K562 (cell line): ENCODE results near the gene MS4A2. TPM values are rescaled to one million over a fixed set of nuclear protein-coding genes. Genes with fewer than 3 reads are reported as not detected.

Experiments used
- EP400 ChIP-seq: fragments of 450-650 bp; IDR thresholded peaks from 2 replicates; pipeline ENCODE4 v1.6.1; 2017; ENCODE audit warnings: antibody characterized with exemption, mild to moderate bottlenecking, moderate library complexity
- HLTF ChIP-seq: fragments of 450-650 bp; IDR thresholded peaks from 2 replicates; pipeline ENCODE4 v1.6.1; 2016
- HMG20B ChIP-seq: fragments of 250-450 bp; sonication (Bioruptor Pico); IDR thresholded peaks from 2 replicates; pipeline ENCODE4 v1.5.0; 2021; ENCODE audit warnings: mild to moderate bottlenecking
- HSF4 ChIP-seq: fragments of 250-450 bp; sonication (Bioruptor Pico); IDR thresholded peaks from 2 replicates; pipeline ENCODE4 v2.1.2; 2022; ENCODE audit warnings: mild to moderate bottlenecking, moderate library complexity, borderline replicate concordance
- IFI16 ChIP-seq: fragments of 250-450 bp; sonication (Bioruptor Pico); IDR thresholded peaks from 2 replicates; pipeline ENCODE4 v2.1.2; 2022; ENCODE audit warnings: mild to moderate bottlenecking, inconsistent platforms
- MCM5 ChIP-seq: fragments of 450-650 bp; IDR thresholded peaks from 2 replicates; pipeline ENCODE4 v1.6.1; 2016; ENCODE audit warnings: low read depth
- MIER1 ChIP-seq: fragments of 450-650 bp; IDR thresholded peaks from 2 replicates; pipeline ENCODE4 v1.6.1; 2016; ENCODE audit warnings: antibody characterized with exemption, mild to moderate bottlenecking, low read depth
- POLR2H ChIP-seq: IDR thresholded peaks from 2 replicates; pipeline ENCODE4 v1.6.1; 2016; ENCODE audit warnings: missing genetic modification characterization, low read depth, mild to moderate bottlenecking, control low read depth, missing compliant biosample characterization, moderate library complexity
- PYGO2 ChIP-seq: fragments of 450-650 bp; IDR thresholded peaks from 2 replicates; pipeline ENCODE4 v1.6.1; 2016; ENCODE audit warnings: mild to moderate bottlenecking, missing genetic modification characterization, moderate library complexity, missing compliant biosample characterization
- SMARCC2 ChIP-seq: fragments of 450-650 bp; IDR thresholded peaks from 2 replicates; pipeline ENCODE4 v1.6.1; 2017; ENCODE audit warnings: antibody characterized with exemption, moderate library complexity, mild to moderate bottlenecking, low read depth
- SP1 ChIP-seq: sonication (generic); formaldehyde crosslinking; IDR thresholded peaks from 2 replicates; pipeline ENCODE4 v1.8.1; 2022; ENCODE audit warnings: mild to moderate bottlenecking, missing genetic modification reagents
- SREBF1 ChIP-seq: fragments of 150-350 bp; IDR thresholded peaks from 2 replicates; pipeline ENCODE4 v1.6.1; 2014; ENCODE audit warnings: antibody characterized with exemption, low read depth, low read length, borderline replicate concordance
- TAF9B ChIP-seq: fragments of 450-650 bp; IDR thresholded peaks from 2 replicates; pipeline ENCODE4 v1.6.1; 2018; ENCODE audit warnings: mild to moderate bottlenecking; ENCODE audit not compliant: partially characterized antibody
- ZNF696 ChIP-seq: fragments of 250-450 bp; sonication (Bioruptor Pico); conservative IDR thresholded peaks from 2 replicates; pipeline ENCODE4 v1.4.0; 2020; ENCODE audit warnings: mild to moderate bottlenecking, moderate library complexity
- ZNF79 ChIP-seq: fragments of 250-450 bp; sonication (Bioruptor Pico); IDR thresholded peaks from 2 replicates; pipeline ENCODE4 v1.4.0; 2020; ENCODE audit warnings: low read depth, mild to moderate bottlenecking, moderate library complexity
- polyA plus RNA-seq, 8 experiments: library from polyadenylated mRNA; depleted of rRNA in 4 of 8; stranded (reverse) in 5 of 8; unstranded in 3 of 8; fragments of >200 nt; fragmentation: Nextera tagmentation in 2 of 8; fragmentation: Illumina TruSeq in 1 of 8; extraction: Ambion mirVana in 2 of 8; extraction: Trizol in 1 of 8; gene quantifications; 2 replicates each; pipeline versions ENCODE4 v1.2.1 to v1.2.3, GENCODE V29; 2011 to 2014; ENCODE audit warnings: inconsistent platforms in 1 of 8, missing spikeins in 1 of 8
- total RNA-seq, 7 experiments: library from RNA; depleted of rRNA in 6 of 7; stranded (reverse); fragments of >200 nt in 6 of 7; fragmentation: Illumina TruSeq in 2 of 7; extraction: Trizol in 2 of 7; gene quantifications; 2 replicates each; pipeline versions ENCODE4 v1.2.1 to v1.2.3, GENCODE V29; 2011 to 2021; ENCODE audit warnings: low replicate concordance in 1 of 7
- TF ChIP-seq, protein P1 (sequence below): fragments of 250-450 bp; sonication (Bioruptor Pico); IDR thresholded peaks from 2 replicates; pipeline ENCODE4 v1.4.0; 2020; ENCODE audit warnings: mild to moderate bottlenecking
- TF ChIP-seq, protein P2 (sequence below): fragments of 450-650 bp; formaldehyde crosslinking; IDR thresholded peaks from 2 replicates; pipeline ENCODE4 v1.4.0; 2020; ENCODE audit warnings: mild to moderate bottlenecking
- TF ChIP-seq, protein P3 (sequence below): sonication (generic); formaldehyde crosslinking; IDR thresholded peaks from 2 replicates; pipeline ENCODE4 v1.4.0; 2020; ENCODE audit warnings: mild to moderate bottlenecking, missing genetic modification reagents

Gene MS4A2
- total and polyA plus RNA-seq, 9 of the 15 experiments (the other 6 are each of a cell fraction or from before 2014, with no cell fraction given) = 0.06 to 5.7 (median 0.86) TPM

DNA sequence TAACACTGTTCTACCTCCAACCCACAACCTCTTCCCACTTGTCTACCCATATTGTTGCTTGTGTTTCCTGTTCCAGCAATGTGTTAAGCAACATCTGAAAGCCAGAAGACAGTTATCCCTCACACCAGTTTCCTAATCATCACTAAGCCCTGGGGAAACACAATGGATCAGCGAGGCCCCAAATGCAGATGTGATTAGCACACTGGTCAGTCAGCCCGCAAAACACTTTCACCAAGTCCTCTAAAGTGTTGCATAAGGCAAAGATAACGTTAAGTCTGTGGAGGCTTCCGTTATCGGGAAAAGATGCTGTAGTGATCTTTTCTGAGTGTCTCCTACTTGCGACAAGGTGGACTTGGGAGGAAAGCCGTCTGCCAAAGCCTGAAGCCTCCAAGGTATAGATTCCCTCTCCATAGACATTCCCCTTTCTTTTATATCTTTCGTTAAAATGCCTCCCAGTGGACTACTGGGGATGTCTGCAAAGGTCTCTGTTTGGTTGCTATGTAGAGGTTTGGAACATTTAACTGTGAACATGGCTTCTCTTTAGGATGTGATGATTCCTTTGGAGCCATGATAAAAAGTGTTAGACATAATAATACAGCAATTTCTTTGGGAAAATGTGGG is 32.0 kb upstream of the MS4A2 start, which contains the start of gene MS4A3 (continued):
- TF ChIP-seq TAF9B (no peak), HLTF (no peak), EP400 (no peak; the same call in 1 of the 2 replicates), ZNF79 (CRISPR knock-in tag) (no peak), HSF4 (CRISPR knock-in tag) (no peak), SMARCC2 (no peak), MCM5 (no peak), POLR2H (no peak), IFI16 (CRISPR knock-in tag) (no peak), MIER1 (no peak), PYGO2 (tag) (no peak), SP1 (CRISPR knock-in tag) (no peak), SREBF1 (no peak), HMG20B (CRISPR knock-in tag) (no peak), ZNF696 (CRISPR knock-in tag) (no peak)
- TF ChIP-seq, protein P1, sequence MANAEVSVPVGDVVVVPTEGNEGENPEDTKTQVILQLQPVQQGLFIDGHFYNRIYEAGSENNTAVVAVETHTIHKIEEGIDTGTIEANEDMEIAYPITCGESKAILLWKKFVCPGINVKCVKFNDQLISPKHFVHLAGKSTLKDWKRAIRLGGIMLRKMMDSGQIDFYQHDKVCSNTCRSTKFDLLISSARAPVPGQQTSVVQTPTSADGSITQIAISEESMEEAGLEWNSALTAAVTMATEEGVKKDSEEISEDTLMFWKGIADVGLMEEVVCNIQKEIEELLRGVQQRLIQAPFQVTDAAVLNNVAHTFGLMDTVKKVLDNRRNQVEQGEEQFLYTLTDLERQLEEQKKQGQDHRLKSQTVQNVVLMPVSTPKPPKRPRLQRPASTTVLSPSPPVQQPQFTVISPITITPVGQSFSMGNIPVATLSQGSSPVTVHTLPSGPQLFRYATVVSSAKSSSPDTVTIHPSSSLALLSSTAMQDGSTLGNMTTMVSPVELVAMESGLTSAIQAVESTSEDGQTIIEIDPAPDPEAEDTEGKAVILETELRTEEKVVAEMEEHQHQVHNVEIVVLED (CRISPR knock-in tag) = no peak
- TF ChIP-seq, protein P2, sequence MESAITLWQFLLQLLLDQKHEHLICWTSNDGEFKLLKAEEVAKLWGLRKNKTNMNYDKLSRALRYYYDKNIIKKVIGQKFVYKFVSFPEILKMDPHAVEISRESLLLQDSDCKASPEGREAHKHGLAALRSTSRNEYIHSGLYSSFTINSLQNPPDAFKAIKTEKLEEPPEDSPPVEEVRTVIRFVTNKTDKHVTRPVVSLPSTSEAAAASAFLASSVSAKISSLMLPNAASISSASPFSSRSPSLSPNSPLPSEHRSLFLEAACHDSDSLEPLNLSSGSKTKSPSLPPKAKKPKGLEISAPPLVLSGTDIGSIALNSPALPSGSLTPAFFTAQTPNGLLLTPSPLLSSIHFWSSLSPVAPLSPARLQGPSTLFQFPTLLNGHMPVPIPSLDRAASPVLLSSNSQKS (CRISPR knock-in tag) = no peak
- TF ChIP-seq, protein P3, sequence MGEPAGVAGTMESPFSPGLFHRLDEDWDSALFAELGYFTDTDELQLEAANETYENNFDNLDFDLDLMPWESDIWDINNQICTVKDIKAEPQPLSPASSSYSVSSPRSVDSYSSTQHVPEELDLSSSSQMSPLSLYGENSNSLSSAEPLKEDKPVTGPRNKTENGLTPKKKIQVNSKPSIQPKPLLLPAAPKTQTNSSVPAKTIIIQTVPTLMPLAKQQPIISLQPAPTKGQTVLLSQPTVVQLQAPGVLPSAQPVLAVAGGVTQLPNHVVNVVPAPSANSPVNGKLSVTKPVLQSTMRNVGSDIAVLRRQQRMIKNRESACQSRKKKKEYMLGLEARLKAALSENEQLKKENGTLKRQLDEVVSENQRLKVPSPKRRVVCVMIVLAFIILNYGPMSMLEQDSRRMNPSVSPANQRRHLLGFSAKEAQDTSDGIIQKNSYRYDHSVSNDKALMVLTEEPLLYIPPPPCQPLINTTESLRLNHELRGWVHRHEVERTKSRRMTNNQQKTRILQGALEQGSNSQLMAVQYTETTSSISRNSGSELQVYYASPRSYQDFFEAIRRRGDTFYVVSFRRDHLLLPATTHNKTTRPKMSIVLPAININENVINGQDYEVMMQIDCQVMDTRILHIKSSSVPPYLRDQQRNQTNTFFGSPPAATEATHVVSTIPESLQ (CRISPR knock-in tag) = no peak
